ENCODE data around the gene AKAP8L. TPM values are rescaled to one million over a fixed set of nuclear protein-coding genes. Genes with fewer than 3 reads are reported as not detected.

Gene AKAP8L
- total RNA-seq, 1 donor from 2014 or later, result 79.8 TPM

DNA sequence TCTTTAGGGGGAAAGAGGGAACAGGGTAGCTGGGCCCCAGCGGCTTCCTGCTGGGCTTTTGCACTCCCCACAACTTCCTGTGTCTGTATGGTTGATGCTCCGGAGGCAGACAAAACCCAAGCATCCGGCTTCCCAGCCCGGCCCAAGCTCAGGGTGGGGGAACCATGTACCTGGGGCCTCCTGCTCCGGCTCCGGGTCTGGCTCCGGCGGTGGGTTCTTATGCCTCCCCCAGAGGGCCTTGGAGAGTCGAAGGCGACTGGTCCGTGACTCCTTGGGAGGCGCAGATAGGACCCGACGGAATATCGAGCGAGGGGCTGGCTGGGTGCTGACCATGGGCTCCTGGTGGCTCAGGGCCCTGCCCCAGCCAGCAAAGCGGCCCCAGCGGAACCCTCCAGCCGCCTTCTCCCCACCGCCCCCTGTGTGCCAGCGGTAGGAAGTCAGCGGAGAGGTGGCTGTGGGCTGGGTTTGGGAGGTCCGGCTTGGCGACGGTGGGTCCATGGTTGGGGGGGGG lies 45.1 kb upstream of the AKAP8L start:
- Histone ChIP-seq H3K4me3 (ENCODE audit: low read depth, low read length) (no peak overlapping the region), H3K27me3 (ENCODE audit: control insufficient read depth, insufficient read depth, low read length) (peaks cover 29% of the 10 kb centered on the region), H3K36me3 (ENCODE audit: control insufficient read depth, insufficient read depth, low read length) (no peaks in the 10 kb centered on the region)
- TF ChIP-seq, protein P1, sequence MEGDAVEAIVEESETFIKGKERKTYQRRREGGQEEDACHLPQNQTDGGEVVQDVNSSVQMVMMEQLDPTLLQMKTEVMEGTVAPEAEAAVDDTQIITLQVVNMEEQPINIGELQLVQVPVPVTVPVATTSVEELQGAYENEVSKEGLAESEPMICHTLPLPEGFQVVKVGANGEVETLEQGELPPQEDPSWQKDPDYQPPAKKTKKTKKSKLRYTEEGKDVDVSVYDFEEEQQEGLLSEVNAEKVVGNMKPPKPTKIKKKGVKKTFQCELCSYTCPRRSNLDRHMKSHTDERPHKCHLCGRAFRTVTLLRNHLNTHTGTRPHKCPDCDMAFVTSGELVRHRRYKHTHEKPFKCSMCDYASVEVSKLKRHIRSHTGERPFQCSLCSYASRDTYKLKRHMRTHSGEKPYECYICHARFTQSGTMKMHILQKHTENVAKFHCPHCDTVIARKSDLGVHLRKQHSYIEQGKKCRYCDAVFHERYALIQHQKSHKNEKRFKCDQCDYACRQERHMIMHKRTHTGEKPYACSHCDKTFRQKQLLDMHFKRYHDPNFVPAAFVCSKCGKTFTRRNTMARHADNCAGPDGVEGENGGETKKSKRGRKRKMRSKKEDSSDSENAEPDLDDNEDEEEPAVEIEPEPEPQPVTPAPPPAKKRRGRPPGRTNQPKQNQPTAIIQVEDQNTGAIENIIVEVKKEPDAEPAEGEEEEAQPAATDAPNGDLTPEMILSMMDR (IDR thresholded peaks at IDR 0.05; ENCODE audit: insufficient read depth, low read length, poor library complexity, severe bottlenecking), result no peak
- DNase-seq (ENCODE audit: low read depth), result no peak

- Histone ChIP-seq H3K36me3 (ENCODE audit: control insufficient read depth, insufficient read depth, low read length) (no peaks in the 10 kb centered on the region), H3K27me3 (ENCODE audit: control insufficient read depth, insufficient read depth, low read length) (peaks cover 44% of the 10 kb centered on the region), H3K4me3 (ENCODE audit: low read depth, low read length) (no peak overlapping the region)
- no peak for DNase-seq (ENCODE audit: low read depth)
- TF ChIP-seq, protein P1 (IDR thresholded peaks at IDR 0.05; ENCODE audit: insufficient read depth, low read length, poor library complexity, severe bottlenecking), result no peak
Measured at GRCh38 chr19:15461694-15462093, 42.9 kb upstream of the AKAP8L start.

GRCh38 chr19:15457701-15458484 lies 39.1 kb upstream of the AKAP8L start:
- no peak for DNase-seq (ENCODE audit: low read depth)
- TF ChIP-seq, protein P1 (IDR thresholded peaks at IDR 0.05; ENCODE audit: insufficient read depth, low read length, poor library complexity, severe bottlenecking), result no peak
- H3K4me3 ChIP-seq (ENCODE audit: low read depth, low read length), result no peak overlapping the region
- no peaks in the 10 kb centered on the region for H3K36me3 ChIP-seq (ENCODE audit: control insufficient read depth, insufficient read depth, low read length)
- peaks cover 59% of the 10 kb centered on the region for H3K27me3 ChIP-seq (ENCODE audit: control insufficient read depth, insufficient read depth, low read length)

DNA sequence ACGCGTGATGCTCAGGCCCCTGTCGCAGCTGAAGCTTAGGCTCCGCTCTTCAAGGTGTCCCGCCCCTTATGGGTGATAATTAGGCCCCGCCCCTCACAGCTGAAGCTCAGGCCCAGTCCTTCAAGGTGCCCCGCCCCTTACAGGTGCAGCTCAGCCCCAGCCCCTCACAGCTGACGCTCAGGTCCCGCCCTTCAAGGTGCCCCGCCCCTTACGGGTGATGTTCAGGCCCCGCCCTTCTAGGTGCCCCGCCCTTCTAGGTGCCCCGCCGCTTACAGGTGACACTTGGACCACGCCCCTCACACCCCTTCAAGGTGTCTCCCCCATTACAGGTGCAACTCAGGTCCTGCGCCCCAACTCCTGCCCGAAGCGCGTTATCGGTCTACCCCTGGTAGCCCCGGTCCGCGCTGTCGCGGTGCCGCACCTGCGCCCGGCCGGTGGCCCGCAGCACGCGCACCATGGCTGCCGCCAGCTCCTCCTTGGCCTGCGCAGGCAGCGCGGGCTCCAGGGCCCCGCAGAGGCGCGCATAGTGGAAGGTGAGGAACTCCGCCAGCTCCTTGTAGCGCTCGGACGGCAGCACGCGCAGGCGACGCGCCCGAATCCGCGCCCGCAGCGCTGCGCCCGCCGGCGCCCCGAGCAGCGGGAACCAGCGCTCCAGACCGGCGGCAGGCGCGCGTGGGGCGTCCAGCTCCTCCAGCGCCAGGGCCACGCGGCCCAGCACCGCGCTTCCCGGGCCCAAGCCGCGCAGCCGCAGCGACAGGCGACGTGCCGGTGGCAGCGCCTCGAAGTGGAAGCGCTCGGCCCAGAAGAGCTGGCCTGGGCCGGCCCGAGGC lies 38.3 kb upstream of the AKAP8L start:
- DNase-seq (ENCODE audit: low read depth), result no peak
- Histone ChIP-seq H3K4me3 (ENCODE audit: low read depth, low read length) (no peak overlapping the region), H3K36me3 (ENCODE audit: control insufficient read depth, insufficient read depth, low read length) (no peaks in the 10 kb centered on the region), H3K27me3 (ENCODE audit: control insufficient read depth, insufficient read depth, low read length) (peaks cover 60% of the 10 kb centered on the region)
- TF ChIP-seq, protein P1 (IDR thresholded peaks at IDR 0.05; ENCODE audit: insufficient read depth, low read length, poor library complexity, severe bottlenecking), result no peak

- no peak for DNase-seq (ENCODE audit: low read depth)
- Histone ChIP-seq H3K4me3 (ENCODE audit: low read depth, low read length) (no peak overlapping the region), H3K27me3 (ENCODE audit: control insufficient read depth, insufficient read depth, low read length) (peaks cover 57% of the 10 kb centered on the region), H3K36me3 (ENCODE audit: control insufficient read depth, insufficient read depth, low read length) (no peaks in the 10 kb centered on the region)
- TF ChIP-seq, protein P1 (IDR thresholded peaks at IDR 0.05; ENCODE audit: insufficient read depth, low read length, poor library complexity, severe bottlenecking), result no peak
Measured at GRCh38 chr19:15456441-15456840, 37.7 kb upstream of the AKAP8L start.

Measured in kidney epithelial cell (primary cell).